B cell (primary cell): ENCODE data around the gene VPS39. TPM values are rescaled to one million over a fixed set of nuclear protein-coding genes. Genes with fewer than 3 reads are reported as not detected.

Experiments used
- ATAC-seq: fragments of 200-7000 bp; cut with Tn5 transposase; one replicate; pipeline ENCODE4 v1.10.0; 2021; ENCODE audit warnings: low read depth, mild to moderate bottlenecking, moderate number of reproducible peaks, moderate library complexity
- CTCF ChIA-PET: fragments of 350-600 bp; sonication (Branson Sonifier 250); formaldehyde crosslinking; loops from one replicate; lab custom pipeline; 2021; ENCODE audit warnings: antibody characterized with exemption, inconsistent platforms; lab: Charles Lee
- POLR2A ChIA-PET: fragments of 350-600 bp; sonication (Branson Sonifier 250); formaldehyde crosslinking; loops from one replicate; lab custom pipeline; 2021; ENCODE audit warnings: antibody characterized with exemption; lab: Charles Lee
- DNase-seq: peaks from one replicate; pipeline ENCODE4 v3.0.0; 2013
- H2AFZ ChIP-seq: 2 replicates; pipeline ENCODE4 v1.6.1; 2012; ENCODE audit warnings: mild to moderate bottlenecking, low read depth, low read length; ENCODE audit not compliant: insufficient read depth, poor library complexity, severe bottlenecking
- H3K27ac ChIP-seq, 2 donors: 1 replicate in 1 of 2; 2 replicates in 1 of 2; pipeline ENCODE4 v1.5.1; 2012 to 2013; ENCODE audit warnings: low read length in 2 of 2, mild to moderate bottlenecking in 2 of 2, moderate library complexity in 1 of 2
- H3K27me3 ChIP-seq, 4 experiments: fragments of 200-600 bp in 1 of 4; sonication (generic) in 1 of 4; replicated peaks in 1 of 4; 1 replicate in 2 of 4; 2 replicates in 2 of 4; pipeline versions ENCODE4 v1.6.1 to v1.7.0; 2013 to 2016; ENCODE audit warnings: low read length in 3 of 4, mild to moderate bottlenecking in 2 of 4, mixed read lengths in 1 of 4, moderate library complexity in 1 of 4; ENCODE audit not compliant: insufficient read depth in 4 of 4, control insufficient read depth in 3 of 4; ENCODE audit errors: control extremely low read depth in 1 of 4
- H3K36me3 ChIP-seq, 2 experiments: replicated peaks in 1 of 2; 1 replicate in 1 of 2; 2 replicates in 1 of 2; pipeline versions ENCODE4 v1.6.1 to v1.7.1; 2013; ENCODE audit warnings: low read length in 1 of 2; ENCODE audit not compliant: insufficient read depth in 2 of 2, control insufficient read depth in 1 of 2; ENCODE audit errors: control extremely low read depth in 1 of 2, extremely low read depth in 1 of 2
- H3K4me1 ChIP-seq, 2 donors: fragments of 200-600 bp in 1 of 2; sonication (generic) in 1 of 2; 1 replicate in 1 of 2; 2 replicates in 1 of 2; pipeline versions ENCODE4 v1.5.1 to v1.6.1; 2013 to 2017; ENCODE audit warnings: low read length in 2 of 2; ENCODE audit not compliant: control insufficient read depth in 2 of 2, insufficient read depth in 2 of 2
- H3K4me2 ChIP-seq: replicated peaks from 2 replicates; pipeline ENCODE3; 2012; ENCODE audit warnings: mild to moderate bottlenecking, low read depth, low read length; ENCODE audit not compliant: poor library complexity, severe bottlenecking
- H3K4me3 ChIP-seq, 5 experiments: fragments of 200-600 bp in 1 of 5; sonication (generic) in 1 of 5; 1 replicate in 3 of 5; 2 replicates in 2 of 5; pipeline versions ENCODE4 v1.5.1 to v1.7.0; 2011 to 2016; ENCODE audit warnings: low read length in 4 of 5, mild to moderate bottlenecking in 4 of 5, low read depth in 2 of 5, control low read depth in 1 of 5, moderate library complexity in 1 of 5; ENCODE audit not compliant: insufficient read depth in 1 of 5; ENCODE audit errors: control extremely low read depth in 1 of 5, extremely low read depth in 1 of 5
- H3K79me2 ChIP-seq: fragments of 200-600 bp; sonication (generic); one replicate; pipeline ENCODE4 v1.6.0; 2016; ENCODE audit warnings: low read length; ENCODE audit not compliant: control insufficient read depth, insufficient read depth
- H3K9ac ChIP-seq: fragments of 200-600 bp; sonication (generic); 2 replicates; pipeline ENCODE4 v1.6.1; 2017; ENCODE audit warnings: mild to moderate bottlenecking, low read length, moderate library complexity
- H3K9me3 ChIP-seq, 3 donors: one replicate each; pipeline versions ENCODE4 v1.6.1 to v1.7.1; 2013; ENCODE audit warnings: low read length in 2 of 3; ENCODE audit not compliant: control insufficient read depth in 2 of 3, insufficient read depth in 1 of 3; ENCODE audit errors: control extremely low read depth in 1 of 3
- H4K20me1 ChIP-seq: 2 replicates; pipeline ENCODE4 v1.6.0; 2012; ENCODE audit warnings: mild to moderate bottlenecking, low read length; ENCODE audit not compliant: insufficient read depth, control insufficient read depth, poor library complexity, severe bottlenecking
- H3K27ac Mint-ChIP-seq: one replicate; pipeline ENCODE4 v1.8.0; 2021; ENCODE audit warnings: mixed read lengths
- H3K27me3 Mint-ChIP-seq: one replicate; pipeline ENCODE4 v1.8.0; 2021; ENCODE audit warnings: mixed read lengths
- H3K4me1 Mint-ChIP-seq: one replicate; pipeline ENCODE4 v1.8.0; 2021; ENCODE audit warnings: mixed read lengths
- H3K4me3 Mint-ChIP-seq: one replicate; pipeline ENCODE4 v1.8.0; 2021; ENCODE audit warnings: mixed read lengths
- H3K9me3 Mint-ChIP-seq: one replicate; pipeline ENCODE4 v1.8.0; 2022; ENCODE audit warnings: mixed read lengths; ENCODE audit not compliant: insufficient read depth
- CTCF ChIP-seq: fragments of 200-600 bp; IDR thresholded peaks from one replicate; pipeline ENCODE4 v1.8.0; 2022; ENCODE audit warnings: antibody characterized with exemption, mild to moderate bottlenecking
- EZH2 ChIP-seq: IDR thresholded peaks from 2 replicates; pipeline ENCODE4 v1.6.1; 2012; ENCODE audit warnings: borderline replicate concordance, low read depth, mild to moderate bottlenecking, moderate library complexity, low read length; ENCODE audit not compliant: insufficient read depth, poor library complexity, severe bottlenecking
- WGBS: methylation state at CpG from one replicate; pipeline ENCODE4 v1.1.5; 2013; ENCODE audit warnings: missing lambda C conversion rate; ENCODE audit not compliant: insufficient coverage; 5-methylcytosine and 5-hydroxymethylcytosine counted together
- intact Hi-C: fragments of 100-400 bp; cut with micrococcal nuclease; formaldehyde crosslinking; loops from one replicate; pipeline ENCODE4 v1.10.0; 2022
- polyA plus RNA-seq: library from polyadenylated mRNA; depleted of rRNA; stranded (reverse); fragments of >200 nt; gene quantifications from 2 replicates; pipeline ENCODE4 v1.2.3, GENCODE V29; 2012
- total RNA-seq, 2 donors: library from RNA; stranded (reverse); fragments of 120-200 nt in 1 of 2; gene quantifications; 1 replicate in 1 of 2; 2 replicates in 1 of 2; pipeline versions ENCODE4 v1.2.3 to v1.2.4, GENCODE V29; 2013 to 2022

Gene VPS39
- total and polyA plus RNA-seq, 2 donors (not counting 1 experiment from before 2014, with no cell fraction given) = 82.8 to 145 TPM

GRCh38 chr15:42172475-42172874 is 35.6 kb downstream of the VPS39 start:
- 93% methylated on average over 3 of the region's 5 CpGs for WGBS
- Histone ChIP-seq H3K36me3 (peaks cover 14 to 73% of the 10 kb centered on the region in 2 experiments), H3K27me3 (no peaks in the 10 kb centered on the region), H3K79me2 (no peaks in the 10 kb centered on the region), H3K9me3 (no peaks in the 10 kb centered on the region), H3K27ac (no peak overlapping the region), H3K4me3 (no peak overlapping the region), H3K4me2 (no peak overlapping the region), H3K4me1 (peaks cover 7 to 9% of the 10 kb centered on the region in 2 donors), H4K20me1 (no peaks in the 10 kb centered on the region), H3K9ac (no peak overlapping the region), H2AFZ (no peak overlapping the region)
- no peak for DNase-seq
- ChIA-PET CTCF (interaction anchor here (0.6 to 1.1 kb wide), 2 partner anchors 36 to 294 kb away, joined by 3 read pairs; no protein-coding TSS in a partner anchor), POLR2A (no interaction called here)
- H3K4me3 Mint-ChIP-seq = no peak overlapping the region
- ATAC-seq = no peak
- intact Hi-C loops = no loop called here
- H3K27ac Mint-ChIP-seq = no peak overlapping the region
- no peak for TF ChIP-seq CTCF
- TF ChIP-seq EZH2 = no peak
- H3K4me1 Mint-ChIP-seq = peaks cover 12% of the 10 kb centered on the region
- no peaks in the 10 kb centered on the region for H3K9me3 Mint-ChIP-seq
- H3K27me3 Mint-ChIP-seq = no peaks in the 10 kb centered on the region

GRCh38 chr15:42171795-42172194 is 36.3 kb downstream of the VPS39 start:
- Histone ChIP-seq H3K9ac (no peak overlapping the region), H3K27ac (no peak overlapping the region), H3K36me3 (peaks cover 9 to 75% of the 10 kb centered on the region in 2 experiments), H3K27me3 (no peaks in the 10 kb centered on the region), H3K4me3 (no peak overlapping the region), H2AFZ (no peak overlapping the region), H4K20me1 (no peaks in the 10 kb centered on the region), H3K79me2 (no peaks in the 10 kb centered on the region), H3K9me3 (no peaks in the 10 kb centered on the region), H3K4me1 (peaks cover 7 to 9% of the 10 kb centered on the region in 2 donors), H3K4me2 (no peak overlapping the region)
- H3K4me1 Mint-ChIP-seq = peaks cover 12% of the 10 kb centered on the region
- H3K4me3 Mint-ChIP-seq = no peak overlapping the region
- H3K27ac Mint-ChIP-seq = no peak overlapping the region
- intact Hi-C loops = no loop called here
- ATAC-seq (no peak), DNase-seq (no peak)
- no peaks in the 10 kb centered on the region for H3K9me3 Mint-ChIP-seq
- TF ChIP-seq CTCF (no peak), EZH2 (no peak)
- no CpG with 5 or more reads among the region's 1 CpG for WGBS
- no peaks in the 10 kb centered on the region for H3K27me3 Mint-ChIP-seq
- POLR2A ChIA-PET = no interaction called here
- CTCF ChIA-PET = no interaction called here
